GM12878 (cell line): ENCODE data around the gene TRNT1. TPM values are rescaled to one million over a fixed set of nuclear protein-coding genes. Genes with fewer than 3 reads are reported as not detected.

Experiments
- ATAC-seq: fragments of 200-7000 bp; cut with Tn5 transposase; 3 replicates; pipeline ENCODE4 v1.9.1; 2020; ENCODE audit warnings: mild to moderate bottlenecking, moderate library complexity
- BruUV-seq: library from RNA; stranded (reverse); fragments of 400-500 nt; replicated peaks from 2 replicates; lab custom pipeline; 2021; lab: Mats Ljungman, UMichigan
- CTCF ChIA-PET: fragments of 300-600 bp; sonication (Branson Sonifier 250); formaldehyde crosslinking; extraction: SDS; loops from one replicate; lab custom pipeline; 2021; ENCODE audit warnings: inconsistent platforms; lab: Yijun Ruan, JAX
- POLR2A ChIA-PET: fragments of 350-600 bp; formaldehyde crosslinking; extraction: SDS; loops from one replicate; lab custom pipeline; 2021; ENCODE audit warnings: inconsistent platforms; lab: Charles Lee
- RAD21 ChIA-PET: fragments of 300-600 bp; sonication (Branson Sonifier 250); formaldehyde crosslinking; loops from one replicate; lab custom pipeline; 2023; ENCODE audit warnings: antibody characterized with exemption; ENCODE audit not compliant: unreplicated experiment; lab: Charles Lee
- SMC1A ChIA-PET: fragments of 300-600 bp; sonication (Branson Sonifier 250); formaldehyde crosslinking; loops from one replicate; lab custom pipeline; 2023; ENCODE audit not compliant: unreplicated experiment, uncharacterized antibody; lab: Charles Lee
- DNase-seq: peaks from one replicate; pipeline ENCODE4 v3.0.0-alpha.2; 2011; ENCODE audit warnings: low read depth, low spot score
- FAIRE-seq: peaks from 3 replicates; lab custom pipeline; 2011; peaks lifted over from hg19 to GRCh38; lab: Jason Lieb, UNC
- H2AFZ ChIP-seq: 2 replicates; pipeline ENCODE4 v1.6.0; 2011; ENCODE audit warnings: low read depth, low read length, control low read depth; ENCODE audit not compliant: control insufficient read depth
- H3K27ac ChIP-seq: 2 replicates; pipeline ENCODE4 v1.5.1; 2011; ENCODE audit warnings: control low read depth; ENCODE audit not compliant: control insufficient read depth, insufficient read depth
- H3K27me3 ChIP-seq, 2 experiments: replicated peaks in 1 of 2; 2 replicates each; pipeline versions ENCODE4 v1.6.0 to v1.6.1; 2011; ENCODE audit warnings: low read length in 1 of 2; ENCODE audit not compliant: control insufficient read depth in 2 of 2, insufficient read depth in 2 of 2
- H3K36me3 ChIP-seq, 2 experiments: 2 replicates each; pipeline ENCODE4 v1.5.1; 2011; ENCODE audit warnings: low read length in 1 of 2; ENCODE audit not compliant: control insufficient read depth in 2 of 2, insufficient read depth in 2 of 2
- H3K4me1 ChIP-seq: 2 replicates; pipeline ENCODE4 v1.6.1; 2011; ENCODE audit warnings: mild to moderate bottlenecking, low read length, moderate library complexity, mixed read lengths; ENCODE audit not compliant: control insufficient read depth, insufficient read depth
- H3K4me2 ChIP-seq: 2 replicates; pipeline ENCODE4 v1.6.0; 2011; ENCODE audit warnings: control low read depth; ENCODE audit not compliant: control insufficient read depth, insufficient read depth
- H3K4me3 ChIP-seq: fragments of 200-600 bp; sonication (generic); 2 replicates; pipeline ENCODE4 v1.5.1; 2016
- H3K79me2 ChIP-seq: 2 replicates; pipeline ENCODE4 v1.6.0; 2011; ENCODE audit warnings: low read length; ENCODE audit not compliant: control insufficient read depth, insufficient read depth
- H3K9ac ChIP-seq: 2 replicates; pipeline ENCODE4 v1.8.0; 2011; ENCODE audit warnings: low read length, control low read depth, mixed read lengths; ENCODE audit not compliant: control insufficient read depth, insufficient read depth
- H3K9me3 ChIP-seq: replicated peaks from 3 replicates; pipeline ENCODE4 v1.5.1; 2011; ENCODE audit warnings: mild to moderate bottlenecking, low read length; ENCODE audit not compliant: control insufficient read depth, insufficient read depth
- H4K20me1 ChIP-seq: 2 replicates; pipeline ENCODE4 v1.6.0; 2011; ENCODE audit not compliant: control insufficient read depth, insufficient read depth
- ASH2L ChIP-seq: fragments of 300-600, 200-600 bp; sonication (generic); IDR thresholded peaks from 2 replicates; pipeline ENCODE4 v1.6.1; 2017; ENCODE audit warnings: low read depth, mild to moderate bottlenecking, borderline replicate concordance
- CBFB ChIP-seq: IDR thresholded peaks from 2 replicates; pipeline ENCODE4 v1.6.1; 2016; ENCODE audit warnings: antibody characterized with exemption, low read depth
- CREB1 ChIP-seq: IDR thresholded peaks from 2 replicates; pipeline ENCODE4 v1.6.1; 2012; ENCODE audit warnings: low read depth, mild to moderate bottlenecking, inconsistent platforms
- EED ChIP-seq: sonication (generic); IDR thresholded peaks from 2 replicates; pipeline ENCODE4 v1.6.1; 2016; ENCODE audit warnings: antibody characterized with exemption, low read depth
- FOS ChIP-seq: IDR thresholded peaks from 3 replicates; pipeline ENCODE4 v1.6.1; 2011; ENCODE audit warnings: borderline replicate concordance; ENCODE audit not compliant: insufficient read length; ENCODE audit errors: extremely low read depth
- GATAD2B ChIP-seq: fragments of 450-650 bp; conservative IDR thresholded peaks from 2 replicates; pipeline ENCODE4 v1.6.1; 2017; ENCODE audit warnings: low read depth, mild to moderate bottlenecking, moderate library complexity
- HSF1 ChIP-seq: fragments of 150-350 bp; IDR thresholded peaks from 2 replicates; pipeline ENCODE4 v1.6.1; 2014; ENCODE audit warnings: mild to moderate bottlenecking, low read depth, low read length
- IKZF1 ChIP-seq: fragments of 450-650 bp; conservative IDR thresholded peaks from 2 replicates; pipeline ENCODE4 v1.6.1; 2017; ENCODE audit warnings: antibody characterized with exemption, mild to moderate bottlenecking
- MTA2 ChIP-seq: fragments of 450-650 bp; IDR thresholded peaks from 2 replicates; pipeline ENCODE4 v1.6.1; 2016; ENCODE audit warnings: low read depth, mild to moderate bottlenecking, moderate library complexity
- POLR2AphosphoS2 ChIP-seq: IDR thresholded peaks from 2 replicates; pipeline ENCODE4 v1.6.1; 2011; ENCODE audit warnings: low read depth, mild to moderate bottlenecking, low read length, improper control_type of control experiment, moderate library complexity
- RAD51 ChIP-seq: fragments of 450-650 bp; IDR thresholded peaks from 2 replicates; pipeline ENCODE4 v1.6.1; 2016; ENCODE audit warnings: moderate library complexity, mild to moderate bottlenecking, inconsistent platforms
- RBBP5 ChIP-seq: fragments of 200-600 bp; sonication (generic); conservative IDR thresholded peaks from 2 replicates; pipeline ENCODE4 v1.6.1; 2016
- STAT3 ChIP-seq: IDR thresholded peaks from 2 replicates; pipeline ENCODE4 v1.6.1; 2011; ENCODE audit warnings: low read depth, low read length, improper control_type of control experiment
- TCF12 ChIP-seq: IDR thresholded peaks from 2 replicates; pipeline ENCODE4 v1.6.1; 2011; ENCODE audit warnings: low read depth, mild to moderate bottlenecking, low read length
- USF2 ChIP-seq: IDR thresholded peaks from 2 replicates; pipeline ENCODE4 v1.6.1; 2011; ENCODE audit warnings: low read depth, low read length, improper control_type of control experiment, borderline replicate concordance
- ZNF384 ChIP-seq: IDR thresholded peaks from 2 replicates; pipeline ENCODE4 v1.6.1; 2012; ENCODE audit warnings: low read depth, mild to moderate bottlenecking, low read length, improper control_type of control experiment, borderline replicate concordance
- ZNF592 ChIP-seq: fragments of 450-650 bp; IDR thresholded peaks from 2 replicates; pipeline ENCODE4 v1.6.1; 2017; ENCODE audit warnings: mild to moderate bottlenecking, moderate library complexity
- ZNF622 ChIP-seq: fragments of 450-650 bp; IDR thresholded peaks from 2 replicates; pipeline ENCODE4 v1.6.1; 2017; ENCODE audit warnings: mild to moderate bottlenecking, inconsistent platforms
- ZSCAN29 ChIP-seq: fragments of 450-650 bp; IDR thresholded peaks from 2 replicates; pipeline ENCODE4 v1.6.1; 2017; ENCODE audit warnings: mild to moderate bottlenecking, moderate library complexity
- WGBS: methylation state at CpG from one replicate; pipeline ENCODE4 v1.1.6; 2016; ENCODE audit warnings: low lambda C conversion rate; ENCODE audit not compliant: insufficient replicate concordance, insufficient coverage; ENCODE audit errors: missing lambda C conversion rate; 5-methylcytosine and 5-hydroxymethylcytosine counted together
- in situ Hi-C: fragments of 300-500 bp; cut with MboI; formaldehyde crosslinking; loops from 9 replicates; pipeline ENCODE4 v1.14.3; 2018; ENCODE audit warnings: mixed read lengths
- intact Hi-C: fragments of 100-400 bp; cut with micrococcal nuclease; formaldehyde crosslinking; loops from one replicate; pipeline ENCODE4 v1.14.2; 2022; ENCODE audit not compliant: unreplicated experiment
- polyA plus RNA-seq, 11 experiments: library from polyadenylated mRNA; depleted of rRNA in 4 of 11; unstranded in 6 of 11; stranded (reverse) in 5 of 11; fragments of >200 nt; fragmentation: Nextera tagmentation in 4 of 11; fragmentation: Illumina TruSeq in 1 of 11; extraction: Ambion mirVana in 4 of 11; extraction: Trizol in 1 of 11; gene quantifications; 1 replicate in 1 of 11; 2 replicates in 10 of 11; pipeline versions ENCODE4 v1.2.1 to v1.2.3, GENCODE V29; 2011 to 2016; ENCODE audit warnings: inconsistent platforms in 2 of 11, missing spikeins in 2 of 11, low read depth in 1 of 11
- total RNA-seq, 4 experiments: library from RNA; depleted of rRNA in 3 of 4; stranded (reverse); fragments of >200 nt in 3 of 4; fragmentation: Illumina TruSeq in 1 of 4; extraction: Trizol in 1 of 4; gene quantifications; 2 replicates each; pipeline versions ENCODE4 v1.2.1 to v1.2.3, GENCODE V29; 2013 to 2021

Gene TRNT1
- total and polyA plus RNA-seq, 10 of the 15 experiments (the other 5 are each of a cell fraction or from before 2014, with no cell fraction given) = 28.6 to 54.9 (median 36.6) TPM

GRCh38 chr3:3127432-3128010, 781 bp downstream of the TRNT1 start:
- Histone ChIP-seq H3K9me3 (peaks cover 2% of the 10 kb centered on the region; the same call in 1 of the 3 replicates), H3K27ac (peak overlapping the region; percentile 87), H4K20me1 (no peaks in the 10 kb centered on the region), H3K4me1 (peaks cover 9% of the 10 kb centered on the region; the same call in 1 of the 2 replicates), H3K4me2 (peak overlapping the region; percentile 93), H3K4me3 (peak overlapping the region; percentile 89), H3K36me3 (peaks cover 0 to 11% of the 10 kb centered on the region in 2 experiments; a peak in 3 of 4 replicates), H3K9ac (peak overlapping the region; percentile 84), H2AFZ (peak overlapping the region; percentile 91), H3K79me2 (peaks cover 38% of the 10 kb centered on the region), H3K27me3 (no peaks in the 10 kb centered on the region)
- FAIRE-seq (no peak), ATAC-seq (peak; percentile 63), DNase-seq (no peak)
- under 1% methylated on average over 20 of the region's 20 CpGs for WGBS
- intact Hi-C loops (loop anchor here (2.0 to 5.0 kb wide), 3 partner anchors 39 to 90 kb away; partner anchors contain the start of gene CRBN), in situ Hi-C loops (no loop called here)
- TSS peak; percentile 75 for BruUV-seq
- ChIA-PET CTCF (interaction anchor here (0.8 to 1.0 kb wide), 2 partner anchors 40 to 73 kb away, joined by 3 read pairs; no protein-coding TSS in a partner anchor), SMC1A (no interaction called here), RAD21 (no interaction called here), POLR2A (interaction anchor here (0.8 to 0.9 kb wide), 2 partner anchors 39 to 45 kb away, joined by 3 read pairs; no protein-coding TSS in a partner anchor)
- no peak for TF ChIP-seq FOS
- no peak for TF ChIP-seq RBBP5
- TF ChIP-seq CBFB = no peak
- TF ChIP-seq ZNF592 = no peak
- TF ChIP-seq HSF1 = no peak
- peak; percentile 55; the same call in 1 of the 2 replicates for TF ChIP-seq RAD51
- TF ChIP-seq ZSCAN29 = no peak
- 0 out of 2 replicates have a peak, but pooled peaks have one; percentile 29 for TF ChIP-seq MTA2
- TF ChIP-seq EED = no peak
- 0 out of 2 replicates have a peak, but pooled peaks have one; percentile 4 for TF ChIP-seq POLR2AphosphoS2
- no peak for TF ChIP-seq CREB1
- no peak for TF ChIP-seq ZNF384
- no peak for TF ChIP-seq IKZF1
- no peak for TF ChIP-seq ASH2L
- TF ChIP-seq STAT3 = no peak
- no peak for TF ChIP-seq GATAD2B
- TF ChIP-seq USF2 = no peak
- no peak for TF ChIP-seq TCF12
- TF ChIP-seq ZNF622 = no peak
